Measurements from ENCODE around the gene FSIP1. TPM values are rescaled to one million over a fixed set of nuclear protein-coding genes. Genes with fewer than 3 reads are reported as not detected.

FSIP1 gene
- total and polyA plus RNA-seq, 7 donors = 0.04 to 2.4 (median 0.63) TPM; not detected in 1

- Histone ChIP-seq H3K4me1 (peaks cover 8% of the 10 kb centered on the region), H3K27ac (no peak overlapping the region), H3K27me3 (ENCODE audit: insufficient read depth in 3 of 3, low read length in 2 of 3) (no peaks in the 10 kb centered on the region), H3K9me3 (no peaks in the 10 kb centered on the region), H3K4me3 (no peak overlapping the region), H3K36me3 (ENCODE audit: insufficient read depth in 1 of 2, low read depth in 1 of 2) (no peaks in the 10 kb centered on the region)
- intact Hi-C loops (cut with DNase I) = no loop called here
- DNase-seq (no peak), ATAC-seq (no peak)
- TF ChIP-seq, protein P1, sequence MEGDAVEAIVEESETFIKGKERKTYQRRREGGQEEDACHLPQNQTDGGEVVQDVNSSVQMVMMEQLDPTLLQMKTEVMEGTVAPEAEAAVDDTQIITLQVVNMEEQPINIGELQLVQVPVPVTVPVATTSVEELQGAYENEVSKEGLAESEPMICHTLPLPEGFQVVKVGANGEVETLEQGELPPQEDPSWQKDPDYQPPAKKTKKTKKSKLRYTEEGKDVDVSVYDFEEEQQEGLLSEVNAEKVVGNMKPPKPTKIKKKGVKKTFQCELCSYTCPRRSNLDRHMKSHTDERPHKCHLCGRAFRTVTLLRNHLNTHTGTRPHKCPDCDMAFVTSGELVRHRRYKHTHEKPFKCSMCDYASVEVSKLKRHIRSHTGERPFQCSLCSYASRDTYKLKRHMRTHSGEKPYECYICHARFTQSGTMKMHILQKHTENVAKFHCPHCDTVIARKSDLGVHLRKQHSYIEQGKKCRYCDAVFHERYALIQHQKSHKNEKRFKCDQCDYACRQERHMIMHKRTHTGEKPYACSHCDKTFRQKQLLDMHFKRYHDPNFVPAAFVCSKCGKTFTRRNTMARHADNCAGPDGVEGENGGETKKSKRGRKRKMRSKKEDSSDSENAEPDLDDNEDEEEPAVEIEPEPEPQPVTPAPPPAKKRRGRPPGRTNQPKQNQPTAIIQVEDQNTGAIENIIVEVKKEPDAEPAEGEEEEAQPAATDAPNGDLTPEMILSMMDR (IDR thresholded peaks at IDR 0.05) = no peak
- 61 to 89% (median 75%) methylated on average over 4 of the region's 4 CpGs for WGBS, 3 donors
Measured at GRCh38 chr15:39665629-39666250, 116.9 kb downstream of the FSIP1 start.

DNA sequence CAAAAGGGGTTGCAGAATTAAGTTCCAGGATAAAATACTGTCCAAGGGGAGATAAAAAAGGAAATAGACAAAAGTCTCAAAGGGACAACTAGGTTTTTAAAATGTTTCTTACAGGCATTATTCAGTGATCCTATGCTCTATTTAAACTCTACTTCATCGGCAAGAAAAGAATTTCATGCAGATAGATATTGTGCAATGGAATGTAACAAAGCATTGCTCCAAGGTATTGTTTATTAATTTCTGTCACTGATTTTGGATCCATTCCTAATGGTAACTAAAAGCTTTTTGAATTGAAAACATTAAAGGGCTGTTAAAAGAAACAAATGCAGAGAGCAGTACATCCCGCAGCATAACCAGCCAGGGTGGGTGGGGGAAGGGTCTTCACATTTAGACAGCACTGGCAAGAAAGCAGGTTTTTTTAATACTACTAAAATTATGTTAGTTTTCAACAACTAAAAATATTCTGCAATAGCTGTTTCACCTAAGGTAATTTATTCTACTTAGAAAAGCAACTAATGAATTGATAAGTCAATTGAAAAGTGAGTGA, 118.9 kb downstream of the FSIP1 start:
- peaks cover under 1% of the 10 kb centered on the region for H3K4me1 ChIP-seq
- H3K9me3 ChIP-seq = no peaks in the 10 kb centered on the region
- no peak overlapping the region for H3K27ac ChIP-seq
- TF ChIP-seq, protein P1 (IDR thresholded peaks at IDR 0.05) = no peak
- intact Hi-C loops (cut with DNase I) = no loop called here
- no peaks in the 10 kb centered on the region for H3K36me3 ChIP-seq (ENCODE audit: insufficient read depth in 1 of 2, low read depth in 1 of 2)
- 60 to 72% (median 64%) methylated on average over 2 of the region's 2 CpGs for WGBS, 3 donors
- no peaks in the 10 kb centered on the region for H3K27me3 ChIP-seq (ENCODE audit: insufficient read depth in 3 of 3, low read length in 2 of 3)
- H3K4me3 ChIP-seq = no peak overlapping the region
- ATAC-seq = no peak
- no peak for DNase-seq

DNA sequence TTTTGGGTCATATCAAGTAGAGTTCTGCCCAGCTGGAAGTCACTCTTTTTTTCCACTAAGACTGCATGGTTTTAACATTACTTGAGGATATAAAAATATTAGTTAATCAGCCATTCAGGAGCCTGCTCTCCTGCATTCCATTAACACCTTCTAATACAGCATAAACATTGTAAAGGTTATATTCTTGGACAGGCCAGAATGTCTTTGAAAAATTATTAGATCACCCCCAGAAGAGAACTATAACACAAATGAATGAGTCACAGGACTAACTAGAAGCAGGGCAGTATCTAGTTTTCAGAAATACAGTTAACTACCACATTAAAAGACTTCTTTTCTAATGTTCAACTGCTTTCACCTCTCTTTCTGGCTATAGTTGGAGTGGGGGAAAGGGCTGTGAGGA, 120.9 kb downstream of the FSIP1 start:
- H3K27ac ChIP-seq = no peak overlapping the region
- H3K4me1 ChIP-seq = no peaks in the 10 kb centered on the region
- TF ChIP-seq, protein P1 (IDR thresholded peaks at IDR 0.05) = no peak
- no peaks in the 10 kb centered on the region for H3K27me3 ChIP-seq (ENCODE audit: insufficient read depth in 3 of 3, low read length in 2 of 3)
- no peaks in the 10 kb centered on the region for H3K36me3 ChIP-seq (ENCODE audit: insufficient read depth in 1 of 2, low read depth in 1 of 2)
- DNase-seq = no peak
- H3K4me3 ChIP-seq = no peak overlapping the region
- ATAC-seq = no peak
- intact Hi-C loops (cut with DNase I) = no loop called here
- no peaks in the 10 kb centered on the region for H3K9me3 ChIP-seq

DNA sequence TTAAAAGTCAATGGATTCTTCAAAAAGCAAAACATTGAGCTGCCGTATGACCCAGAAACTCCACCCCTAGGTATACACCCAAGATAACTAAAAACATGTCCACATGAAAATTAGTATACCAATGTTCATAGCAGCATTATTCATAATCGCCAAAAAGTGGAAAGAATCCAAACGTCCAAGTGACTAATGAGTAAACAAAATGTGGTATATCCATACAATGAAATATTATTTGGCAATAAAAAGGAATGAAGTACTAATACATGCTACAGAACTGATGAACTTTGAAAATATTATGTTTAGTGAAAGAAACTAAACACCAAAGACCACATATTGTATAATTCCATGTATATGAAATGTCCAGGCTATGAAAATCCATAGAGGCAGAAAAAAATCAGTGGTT, 123.9 kb downstream of the FSIP1 start:
- ATAC-seq (no peak), DNase-seq (no peak)
- WGBS, 3 donors = 80 to 97% (median 96%) methylated on average over 3 of the region's 3 CpGs
- Histone ChIP-seq H3K9me3 (no peaks in the 10 kb centered on the region), H3K27me3 (ENCODE audit: insufficient read depth in 3 of 3, low read length in 2 of 3) (no peaks in the 10 kb centered on the region), H3K36me3 (ENCODE audit: insufficient read depth in 1 of 2, low read depth in 1 of 2) (no peaks in the 10 kb centered on the region), H3K4me1 (no peaks in the 10 kb centered on the region), H3K27ac (no peak overlapping the region), H3K4me3 (no peak overlapping the region)
- TF ChIP-seq, protein P1 (IDR thresholded peaks at IDR 0.05) = no peak
- intact Hi-C loops (cut with DNase I) = no loop called here

- no peak overlapping the region for H3K4me3 ChIP-seq
- H3K9me3 ChIP-seq = no peaks in the 10 kb centered on the region
- no peaks in the 10 kb centered on the region for H3K27me3 ChIP-seq (ENCODE audit: insufficient read depth in 3 of 3, low read length in 2 of 3)
- intact Hi-C loops (cut with DNase I) = no loop called here
- ATAC-seq = no peak
- 79 to 92% (median 90%) methylated on average over 3 of the region's 3 CpGs for WGBS, 3 donors
- DNase-seq = no peak
- no peaks in the 10 kb centered on the region for H3K36me3 ChIP-seq (ENCODE audit: insufficient read depth in 1 of 2, low read depth in 1 of 2)
- no peak overlapping the region for H3K27ac ChIP-seq
- no peaks in the 10 kb centered on the region for H3K4me1 ChIP-seq
- TF ChIP-seq, protein P1 (IDR thresholded peaks at IDR 0.05) = no peak
Measured at GRCh38 chr15:39657668-39658067, 125.0 kb downstream of the FSIP1 start.

All from psoas muscle (tissue), 8 donors.